H9 (cell line): Measurements from ENCODE around the gene GLRX3. TPM values are rescaled to one million over a fixed set of nuclear protein-coding genes. Genes with fewer than 3 reads are reported as not detected.

Source experiments
- DNase-seq: peaks from one replicate; pipeline ENCODE4 v3.0.0-alpha.2; 2017
- H2AFZ ChIP-seq: one replicate; pipeline ENCODE4 v1.6.1; 2013; ENCODE audit warnings: mild to moderate bottlenecking, low read length, control low read depth, moderate library complexity
- H2AK5ac ChIP-seq: 2 replicates; pipeline ENCODE4 v1.6.1; 2013; ENCODE audit warnings: low read length, control low read depth, mixed read lengths; ENCODE audit not compliant: insufficient read length
- H2BK120ac ChIP-seq: one replicate; pipeline ENCODE4 v1.6.1; 2013; ENCODE audit warnings: low read depth, mild to moderate bottlenecking, low read length, control low read depth, inconsistent platforms; ENCODE audit not compliant: poor library complexity, severe bottlenecking
- H2BK12ac ChIP-seq: 2 replicates; pipeline ENCODE4 v1.6.1; 2013; ENCODE audit warnings: low read length, control low read depth, mixed read lengths, low read depth; ENCODE audit not compliant: insufficient read length
- H2BK15ac ChIP-seq: 2 replicates; pipeline ENCODE4 v1.6.1; 2013; ENCODE audit warnings: low read depth, low read length, control low read depth
- H2BK20ac ChIP-seq: one replicate; pipeline ENCODE4 v1.6.1; 2013; ENCODE audit warnings: low read depth, mild to moderate bottlenecking, low read length, control low read depth, inconsistent platforms; ENCODE audit not compliant: poor library complexity, severe bottlenecking
- H2BK5ac ChIP-seq: 2 replicates; pipeline ENCODE4 v1.6.1; 2013; ENCODE audit warnings: low read length, control low read depth, mixed read lengths; ENCODE audit not compliant: insufficient read length
- H3K14ac ChIP-seq: 2 replicates; pipeline ENCODE4 v1.6.1; 2013; ENCODE audit warnings: low read length, control low read depth; ENCODE audit not compliant: insufficient read depth
- H3K18ac ChIP-seq: 2 replicates; pipeline ENCODE4 v1.6.1; 2013; ENCODE audit warnings: low read depth, mild to moderate bottlenecking, mixed read lengths, low read length, control low read depth; ENCODE audit not compliant: insufficient read length
- H3K23ac ChIP-seq: 2 replicates; pipeline ENCODE4 v1.6.1; 2013; ENCODE audit warnings: low read length, control low read depth, mixed read lengths, low read depth; ENCODE audit not compliant: insufficient read length
- H3K23me2 ChIP-seq: 2 replicates; pipeline ENCODE4 v1.6.1; 2013; ENCODE audit warnings: low read depth, mild to moderate bottlenecking, mixed read lengths, low read length, control low read depth; ENCODE audit not compliant: insufficient read length, poor library complexity, severe bottlenecking
- H3K27ac ChIP-seq: 2 replicates; pipeline ENCODE4 v1.5.1; 2013; ENCODE audit warnings: low read length, control low read depth, mixed read lengths, low read depth; ENCODE audit not compliant: insufficient read length
- H3K27me3 ChIP-seq: 2 replicates; pipeline ENCODE4 v1.6.1; 2013; ENCODE audit warnings: low read length, control low read depth, inconsistent platforms; ENCODE audit not compliant: insufficient read depth
- H3K4ac ChIP-seq: 2 replicates; pipeline ENCODE4 v1.6.1; 2013; ENCODE audit warnings: low read depth, mild to moderate bottlenecking, control low read depth, inconsistent platforms, low read length, moderate library complexity
- H3K4me1 ChIP-seq: 2 replicates; pipeline ENCODE4 v1.6.1; 2013; ENCODE audit warnings: low read length, control low read depth, inconsistent platforms; ENCODE audit not compliant: insufficient read depth
- H3K4me2 ChIP-seq: 2 replicates; pipeline ENCODE4 v1.6.1; 2013; ENCODE audit warnings: low read length, control low read depth, mixed read lengths; ENCODE audit not compliant: insufficient read length, insufficient read depth
- H3K56ac ChIP-seq: 2 replicates; pipeline ENCODE4 v1.6.1; 2013; ENCODE audit warnings: low read depth, mild to moderate bottlenecking, mixed read lengths, low read length, control low read depth; ENCODE audit not compliant: insufficient read length
- H3K79me1 ChIP-seq: 2 replicates; pipeline ENCODE4 v1.6.1; 2013; ENCODE audit warnings: low read depth, mild to moderate bottlenecking, moderate library complexity, low read length, control low read depth, inconsistent platforms; ENCODE audit not compliant: insufficient read depth, poor library complexity, severe bottlenecking
- H3K79me2 ChIP-seq: 2 replicates; pipeline ENCODE4 v1.6.1; 2013; ENCODE audit warnings: low read length, control low read depth, inconsistent platforms; ENCODE audit not compliant: insufficient read depth
- H3K9ac ChIP-seq: 2 replicates; pipeline ENCODE4 v1.6.1; 2013; ENCODE audit warnings: low read length, control low read depth, mixed read lengths; ENCODE audit not compliant: insufficient read length; ENCODE audit errors: extremely low read depth
- H3K9me3 ChIP-seq: one replicate; pipeline ENCODE4 v1.6.1; 2013; ENCODE audit warnings: low read depth, low read length, inconsistent platforms; ENCODE audit not compliant: control insufficient read depth
- H3T11ph ChIP-seq: one replicate; pipeline ENCODE4 v1.6.1; 2013; ENCODE audit warnings: mild to moderate bottlenecking, low read length, control low read depth, inconsistent platforms
- H4K20me1 ChIP-seq: one replicate; pipeline ENCODE4 v1.6.1; 2013; ENCODE audit not compliant: control insufficient read depth, insufficient read length, insufficient read depth
- H4K5ac ChIP-seq: 2 replicates; pipeline ENCODE4 v1.6.1; 2013; ENCODE audit warnings: low read depth, mild to moderate bottlenecking, mixed read lengths, low read length, control low read depth; ENCODE audit not compliant: insufficient read length
- H4K8ac ChIP-seq: replicated peaks from 2 replicates; pipeline ENCODE4 v1.6.1; 2013; ENCODE audit warnings: low read length, control low read depth, mixed read lengths, low read depth; ENCODE audit not compliant: insufficient read length
- H4K91ac ChIP-seq: 2 replicates; pipeline ENCODE4 v1.6.1; 2013; ENCODE audit warnings: low read depth, mild to moderate bottlenecking, moderate library complexity, mixed read lengths, low read length, control low read depth; ENCODE audit not compliant: insufficient read length
- H3K27ac Mint-ChIP-seq, 3 experiments: 2 replicates in 2 of 3; 3 replicates in 1 of 3; pipeline ENCODE4 v1.8.0; 2020 to 2021; ENCODE audit warnings: mixed read lengths in 3 of 3, mild to moderate bottlenecking in 1 of 3, moderate library complexity in 1 of 3
- H3K27me3 Mint-ChIP-seq: 2 replicates; pipeline ENCODE4 v1.8.0; 2021; ENCODE audit warnings: low read depth, mild to moderate bottlenecking, moderate library complexity, mixed read lengths
- H3K36me3 Mint-ChIP-seq, 3 experiments: 2 replicates in 2 of 3; 3 replicates in 1 of 3; pipeline ENCODE4 v1.8.0; 2020 to 2021; ENCODE audit warnings: low read depth in 3 of 3, mixed read lengths in 3 of 3; ENCODE audit not compliant: insufficient read depth in 1 of 3
- H3K4me1 Mint-ChIP-seq, 2 experiments: 2 replicates each; pipeline ENCODE4 v1.8.0; 2020; ENCODE audit warnings: mixed read lengths in 2 of 2
- H3K4me3 Mint-ChIP-seq, 2 experiments: 2 replicates in 1 of 2; 3 replicates in 1 of 2; pipeline ENCODE4 v1.8.0; 2020 to 2021; ENCODE audit warnings: mild to moderate bottlenecking in 2 of 2, mixed read lengths in 2 of 2, moderate library complexity in 1 of 2
- H3K9me3 Mint-ChIP-seq, 2 experiments: 2 replicates in 1 of 2; 3 replicates in 1 of 2; pipeline ENCODE4 v1.8.0; 2020; ENCODE audit warnings: mild to moderate bottlenecking in 2 of 2, mixed read lengths in 2 of 2, moderate library complexity in 1 of 2
- CTCF ChIP-seq: fragments of 200-600 bp; sonication (generic); conservative IDR thresholded peaks from 3 replicates; pipeline ENCODE4 v1.8.0; 2021; ENCODE audit warnings: antibody characterized with exemption, mild to moderate bottlenecking
- WGBS: extraction: QIAGEN DNeasy Blood & Tissue Kit; methylation state at CpG from one replicate; pipeline ENCODE4 v1.1.7; 2013; ENCODE audit warnings: missing lambda C conversion rate, low lambda C conversion rate, mixed read lengths; ENCODE audit not compliant: insufficient read length; ENCODE audit errors: extremely low coverage; 5-methylcytosine and 5-hydroxymethylcytosine counted together
- total RNA-seq: library from RNA; stranded (reverse); gene quantifications from 2 replicates; pipeline ENCODE4 v1.2.1, GENCODE V29; 2021

Gene GLRX3
- total RNA-seq, 1 experiment from 2014 or later = 139 TPM

DNA sequence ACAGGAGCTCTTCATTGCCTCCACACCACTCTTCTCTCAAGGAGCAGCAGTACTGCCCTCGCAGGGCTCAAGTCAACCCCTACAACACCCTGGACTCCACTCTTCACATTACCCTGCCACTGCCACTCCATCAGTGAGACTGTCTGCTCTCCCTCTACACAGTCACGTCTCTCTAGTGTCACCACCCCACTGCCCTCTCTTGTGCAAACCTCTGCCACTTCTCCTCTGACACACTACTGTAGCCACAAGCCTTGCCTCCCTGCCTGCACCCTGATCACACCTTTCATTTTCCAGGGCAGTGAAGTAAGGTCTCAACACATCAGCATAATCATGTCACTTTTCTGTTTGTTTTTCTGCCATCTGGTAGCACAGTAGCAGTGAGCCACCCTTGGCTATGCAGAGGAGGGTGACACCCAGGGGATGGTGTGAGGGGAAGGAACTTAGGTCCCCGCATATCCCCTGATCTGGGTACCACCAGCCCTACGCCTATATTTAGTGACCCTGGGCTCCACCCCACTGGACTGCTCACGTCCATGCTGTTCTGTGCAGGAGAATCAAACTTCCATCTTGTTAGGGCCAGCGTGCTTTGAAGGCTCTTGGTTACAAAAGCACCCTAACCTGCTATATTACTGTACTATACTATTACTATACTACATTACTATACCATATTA, 27.1 kb upstream of the GLRX3 start:
- H3K9ac ChIP-seq = no peak overlapping the region
- H2BK120ac ChIP-seq = no peak overlapping the region
- H3K23me2 ChIP-seq = peaks cover 5% of the 10 kb centered on the region
- peaks cover 18 to 25% of the 10 kb centered on the region in 2 experiments for H3K4me1 Mint-ChIP-seq
- peaks cover 8% of the 10 kb centered on the region; the same call in 1 of the 2 replicates for H3K27me3 Mint-ChIP-seq
- H3K23ac ChIP-seq = no peak overlapping the region
- no CpG with 5 or more reads among the region's 6 CpGs for WGBS
- H3K9me3 ChIP-seq = no peaks in the 10 kb centered on the region
- peak overlapping the region; percentile 98 for H3K4me2 ChIP-seq
- peaks cover 0 to 12% (median 5%) of the 10 kb centered on the region in 3 experiments; a peak in 4 of 7 replicates for H3K36me3 Mint-ChIP-seq
- no peaks in the 10 kb centered on the region for H3K79me2 ChIP-seq
- H3K9me3 Mint-ChIP-seq = peaks cover 0 to 4% of the 10 kb centered on the region in 2 experiments; a peak in 2 of 5 replicates
- peaks cover 3% of the 10 kb centered on the region for H4K20me1 ChIP-seq
- no peak for DNase-seq
- no peak overlapping the region for H2AK5ac ChIP-seq
- H3K56ac ChIP-seq = no peak overlapping the region
- no peaks in the 10 kb centered on the region for H3K27me3 ChIP-seq
- H2BK15ac ChIP-seq = no peak overlapping the region
- H2BK20ac ChIP-seq = no peak overlapping the region
- H4K8ac ChIP-seq = no peak overlapping the region
- H2AFZ ChIP-seq = no peak overlapping the region
- no peak for TF ChIP-seq CTCF
- no peak overlapping the region for H3K18ac ChIP-seq
- no peak overlapping the region for H2BK5ac ChIP-seq
- peak overlapping the region in 1 of 3 experiments; percentile 17; a peak in 2 of 7 replicates for H3K27ac Mint-ChIP-seq
- H3T11ph ChIP-seq = no peak overlapping the region
- H2BK12ac ChIP-seq = no peak overlapping the region
- H3K14ac ChIP-seq = no peak overlapping the region
- no peak overlapping the region for H4K5ac ChIP-seq
- no peaks in the 10 kb centered on the region for H3K79me1 ChIP-seq
- H4K91ac ChIP-seq = no peak overlapping the region
- peak overlapping the region; percentile 27 to 93; a peak in 2 of 5 replicates for H3K4me3 Mint-ChIP-seq
- H3K4me1 ChIP-seq = no peaks in the 10 kb centered on the region; the same call in 1 of the 2 replicates
- H3K27ac ChIP-seq = no peak overlapping the region
- H3K4ac ChIP-seq = no peak overlapping the region
